ENCODE measurements around the gene LRRC74A.

LRRC74A gene

GRCh38 chr14:76837524-76837923 is 11.3 kb downstream of the LRRC74A start:
- in situ Hi-C loops (cut with MboI; ENCODE audit: low pct_unique_long_range_greater_than_20kb, low sequenced_read_pairs, unreplicated experiment) = no loop called here
- no peak for DNase-seq (ENCODE audit: low spot score)
- TF ChIP-seq CTCF (IDR thresholded peaks at IDR 0.05; ENCODE audit: extremely low read depth, insufficient read depth, missing control alignments) = no peak

GRCh38 chr14:76842414-76842813 is 16.2 kb downstream of the LRRC74A start:
- in situ Hi-C loops (cut with MboI; ENCODE audit: low pct_unique_long_range_greater_than_20kb, low sequenced_read_pairs, unreplicated experiment) = no loop called here
- no peak for TF ChIP-seq CTCF (IDR thresholded peaks at IDR 0.05; ENCODE audit: extremely low read depth, insufficient read depth, missing control alignments)
- no peak for DNase-seq (ENCODE audit: low spot score)

GRCh38 chr14:76844223-76844622 is 18.0 kb downstream of the LRRC74A start:
- in situ Hi-C loops (cut with MboI; ENCODE audit: low pct_unique_long_range_greater_than_20kb, low sequenced_read_pairs, unreplicated experiment) = no loop called here
- no peak for TF ChIP-seq CTCF (IDR thresholded peaks at IDR 0.05; ENCODE audit: extremely low read depth, insufficient read depth, missing control alignments)
- DNase-seq (ENCODE audit: low spot score) = no peak

- in situ Hi-C loops (cut with MboI; ENCODE audit: low pct_unique_long_range_greater_than_20kb, low sequenced_read_pairs, unreplicated experiment) = no loop called here
- no peak for DNase-seq (ENCODE audit: low spot score)
- no peak for TF ChIP-seq CTCF (IDR thresholded peaks at IDR 0.05; ENCODE audit: extremely low read depth, insufficient read depth, missing control alignments)
Measured at GRCh38 chr14:76846331-76847047, 20.3 kb downstream of the LRRC74A start.

- in situ Hi-C loops (cut with MboI; ENCODE audit: low pct_unique_long_range_greater_than_20kb, low sequenced_read_pairs, unreplicated experiment) = no loop called here
- no peak for DNase-seq (ENCODE audit: low spot score)
- no peak for TF ChIP-seq CTCF (IDR thresholded peaks at IDR 0.05; ENCODE audit: extremely low read depth, insufficient read depth, missing control alignments)
Measured at GRCh38 chr14:76848879-76849278, 22.7 kb downstream of the LRRC74A start.

- TF ChIP-seq CTCF (IDR thresholded peaks at IDR 0.05; ENCODE audit: extremely low read depth, insufficient read depth, missing control alignments) = no peak
Measured at GRCh38 chr14:76855066-76855465, 28.9 kb downstream of the LRRC74A start.

More at GRCh38 chr14:76855066-76855465, 28.9 kb downstream of the LRRC74A start:
- in situ Hi-C loops (cut with MboI; ENCODE audit: low pct_unique_long_range_greater_than_20kb, low sequenced_read_pairs, unreplicated experiment) = no loop called here
- DNase-seq (ENCODE audit: low spot score) = no peak

All from GM13977 (cell line).